ENCODE results near the gene CNTN3. TPM values are rescaled to one million over a fixed set of nuclear protein-coding genes. Genes with fewer than 3 reads are reported as not detected.

The CNTN3 gene
- total RNA-seq, 1 experiment from 2014 or later, result not detected

DNA sequence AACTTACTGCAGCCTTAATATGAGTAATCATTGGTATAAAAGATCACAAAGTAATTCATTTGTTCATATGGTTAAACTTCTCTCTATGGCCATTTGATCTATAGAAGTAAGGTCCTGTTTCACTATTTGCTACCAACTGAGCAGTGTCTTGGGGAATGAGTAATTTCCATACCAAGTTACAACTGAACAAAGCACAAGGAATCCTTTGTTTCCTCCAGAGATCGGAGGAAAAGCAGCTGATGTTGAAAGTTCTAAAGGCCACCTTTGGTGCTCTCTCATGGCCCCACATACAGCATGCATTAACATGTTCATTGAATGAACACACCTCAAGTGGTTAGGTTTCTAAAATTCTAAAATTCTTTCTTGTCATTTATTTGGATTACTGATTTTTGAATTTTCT, 7.1 kb upstream of the CNTN3 start:
- Histone ChIP-seq H3K27ac (no peak overlapping the region), H3K36me3 (ENCODE audit: low read depth) (no peaks in the 10 kb centered on the region), H3K4me3 (no peak overlapping the region), H3K9me3 (ENCODE audit: insufficient read depth, low read depth) (no peaks in the 10 kb centered on the region), H3F3A (ENCODE audit: insufficient read depth, low read depth) (no peaks in the 10 kb centered on the region), H3K79me2 (ENCODE audit: low read depth) (no peaks in the 10 kb centered on the region), H3K4me2 (no peak overlapping the region), H3K9me2 (ENCODE audit: insufficient read depth) (no peaks in the 10 kb centered on the region), H3K27me3 (ENCODE audit: insufficient read depth, low read depth) (no peaks in the 10 kb centered on the region), H3K4me1 (replicated peaks; ENCODE audit: insufficient read depth) (no peaks in the 10 kb centered on the region), H4K20me1 (ENCODE audit: insufficient read depth) (no peaks in the 10 kb centered on the region), H2AFZ (no peak overlapping the region)
- intact Hi-C loops (cut with micrococcal nuclease; ENCODE audit: unreplicated experiment), result no loop called here
- DNase-seq, result no peak
- ChIA-PET POLR2A (ENCODE audit: unreplicated experiment) (no interaction called here), CTCF (no interaction called here)
- no TSS peak for BruUV-seq (replicated peaks)
- no peak for TF ChIP-seq CTCF (conservative IDR thresholded peaks at IDR 0.05)
- TF ChIP-seq EZH2 (IDR thresholded peaks at IDR 0.05; ENCODE audit: low read depth), result no peak

GRCh38 chr3:74617776-74618175, 3.3 kb upstream of the CNTN3 start:
- CTCF ChIA-PET, result no interaction called here
- H3K4me3 ChIP-seq, result no peak overlapping the region
- no peaks in the 10 kb centered on the region for H3K9me3 ChIP-seq (ENCODE audit: insufficient read depth, low read depth)
- no peak overlapping the region for H2AFZ ChIP-seq
- no peaks in the 10 kb centered on the region for H3K79me2 ChIP-seq (ENCODE audit: low read depth)
- H3K4me2 ChIP-seq, result no peak overlapping the region
- no TSS peak for BruUV-seq (replicated peaks)
- H3K27ac ChIP-seq, result no peak overlapping the region
- POLR2A ChIA-PET (ENCODE audit: unreplicated experiment), result no interaction called here
- no peaks in the 10 kb centered on the region for H3K36me3 ChIP-seq (ENCODE audit: low read depth)
- no peaks in the 10 kb centered on the region for H4K20me1 ChIP-seq (ENCODE audit: insufficient read depth)
- intact Hi-C loops (cut with micrococcal nuclease; ENCODE audit: unreplicated experiment), result no loop called here
- TF ChIP-seq EZH2 (IDR thresholded peaks at IDR 0.05; ENCODE audit: low read depth), result no peak
- H3F3A ChIP-seq (ENCODE audit: insufficient read depth, low read depth), result no peaks in the 10 kb centered on the region
- no peak for DNase-seq
- no peaks in the 10 kb centered on the region for H3K9me2 ChIP-seq (ENCODE audit: insufficient read depth)
- no peaks in the 10 kb centered on the region for H3K4me1 ChIP-seq (replicated peaks; ENCODE audit: insufficient read depth)
- H3K27me3 ChIP-seq (ENCODE audit: insufficient read depth, low read depth), result no peaks in the 10 kb centered on the region

DNA sequence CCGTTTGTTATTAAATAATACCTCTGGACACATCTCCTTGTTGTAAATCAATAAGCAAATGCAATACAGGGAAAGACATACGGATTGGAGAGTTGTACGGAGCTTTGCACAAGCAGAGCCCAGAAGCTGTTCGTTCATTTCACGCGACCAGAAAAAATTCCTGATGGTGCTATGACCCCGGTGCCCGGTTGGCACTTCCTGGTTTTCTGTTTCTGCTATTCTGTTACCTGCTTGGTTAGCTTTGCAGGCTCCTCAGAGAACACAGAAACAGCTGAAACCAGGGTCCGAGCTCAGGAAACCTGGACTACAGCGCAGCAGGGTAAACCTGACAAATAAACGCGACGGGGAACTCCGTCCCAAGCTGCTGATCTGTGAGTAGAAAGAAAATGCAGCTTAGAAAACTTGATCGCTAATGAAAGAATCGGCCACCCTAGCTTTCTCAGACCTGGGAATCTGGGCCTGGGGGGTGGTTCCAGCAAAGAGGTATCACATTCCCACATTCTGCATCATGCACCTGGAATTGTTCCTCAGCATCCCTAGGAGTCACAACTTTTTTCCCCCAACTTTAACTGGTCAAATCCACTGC, 845 bp downstream of the CNTN3 start:
- H3K79me2 ChIP-seq (ENCODE audit: low read depth), result no peaks in the 10 kb centered on the region
- no peaks in the 10 kb centered on the region for H3K36me3 ChIP-seq (ENCODE audit: low read depth)
- TF ChIP-seq EZH2 (IDR thresholded peaks at IDR 0.05; ENCODE audit: low read depth) (no peak), CTCF (conservative IDR thresholded peaks at IDR 0.05) (no peak)
- intact Hi-C loops (cut with micrococcal nuclease; ENCODE audit: unreplicated experiment), result no loop called here
- ChIA-PET POLR2A (ENCODE audit: unreplicated experiment) (no interaction called here), CTCF (no interaction called here)
- no peaks in the 10 kb centered on the region for H3F3A ChIP-seq (ENCODE audit: insufficient read depth, low read depth)
- no peak overlapping the region for H3K4me3 ChIP-seq
- H4K20me1 ChIP-seq (ENCODE audit: insufficient read depth), result no peaks in the 10 kb centered on the region
- no peak overlapping the region for H3K4me2 ChIP-seq
- no peak for DNase-seq
- no TSS peak for BruUV-seq (replicated peaks)
- no peaks in the 10 kb centered on the region for H3K9me3 ChIP-seq (ENCODE audit: insufficient read depth, low read depth)
- H2AFZ ChIP-seq, result no peak overlapping the region
- H3K4me1 ChIP-seq (replicated peaks; ENCODE audit: insufficient read depth), result no peaks in the 10 kb centered on the region
- no peaks in the 10 kb centered on the region for H3K27me3 ChIP-seq (ENCODE audit: insufficient read depth, low read depth)
- no peak overlapping the region for H3K27ac ChIP-seq
- H3K9me2 ChIP-seq (ENCODE audit: insufficient read depth), result no peaks in the 10 kb centered on the region

DNA sequence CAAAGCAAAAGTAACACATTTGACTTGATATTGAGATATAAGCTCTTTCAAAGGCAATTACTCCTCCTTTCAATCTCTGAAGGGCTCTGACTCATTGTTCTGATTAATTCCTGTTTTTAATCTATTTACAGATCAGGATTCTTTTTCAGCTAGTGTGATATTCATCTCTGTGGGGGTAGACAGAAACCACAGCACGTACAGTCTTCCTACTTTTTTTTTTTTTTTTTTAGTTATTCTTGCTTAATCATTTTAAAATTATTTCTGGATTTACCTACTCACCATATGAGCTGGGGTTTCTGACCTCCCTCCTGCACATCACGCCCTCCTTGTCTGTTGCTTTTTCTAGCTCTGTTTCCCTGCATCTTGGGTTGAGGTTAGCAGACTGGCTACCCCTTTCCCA, 1.4 kb downstream of the CNTN3 start:
- H3K9me3 ChIP-seq (ENCODE audit: insufficient read depth, low read depth), result no peaks in the 10 kb centered on the region
- H3K27ac ChIP-seq, result no peak overlapping the region
- intact Hi-C loops (cut with micrococcal nuclease; ENCODE audit: unreplicated experiment), result no loop called here
- H4K20me1 ChIP-seq (ENCODE audit: insufficient read depth), result no peaks in the 10 kb centered on the region
- no peak overlapping the region for H3K4me3 ChIP-seq
- no peaks in the 10 kb centered on the region for H3F3A ChIP-seq (ENCODE audit: insufficient read depth, low read depth)
- ChIA-PET POLR2A (ENCODE audit: unreplicated experiment) (no interaction called here), CTCF (no interaction called here)
- no peaks in the 10 kb centered on the region for H3K36me3 ChIP-seq (ENCODE audit: low read depth)
- no TSS peak for BruUV-seq (replicated peaks)
- H3K4me2 ChIP-seq, result no peak overlapping the region
- H3K79me2 ChIP-seq (ENCODE audit: low read depth), result no peaks in the 10 kb centered on the region
- no peaks in the 10 kb centered on the region for H3K27me3 ChIP-seq (ENCODE audit: insufficient read depth, low read depth)
- no peaks in the 10 kb centered on the region for H3K4me1 ChIP-seq (replicated peaks; ENCODE audit: insufficient read depth)
- TF ChIP-seq CTCF (conservative IDR thresholded peaks at IDR 0.05) (no peak), EZH2 (IDR thresholded peaks at IDR 0.05; ENCODE audit: low read depth) (no peak)
- no peak for DNase-seq
- no peaks in the 10 kb centered on the region for H3K9me2 ChIP-seq (ENCODE audit: insufficient read depth)
- H2AFZ ChIP-seq, result no peak overlapping the region

Measured in PC-9 (cell line).